NCI-H1105 treated with DMSO at 0.1 percent for 48 hours (cell line): ENCODE results near the gene PARL.

Experiments
- DNase-seq: peaks from one replicate; lab custom pipeline; 2025; lab: John Stamatoyannopoulos, UW

Gene PARL

DNA sequence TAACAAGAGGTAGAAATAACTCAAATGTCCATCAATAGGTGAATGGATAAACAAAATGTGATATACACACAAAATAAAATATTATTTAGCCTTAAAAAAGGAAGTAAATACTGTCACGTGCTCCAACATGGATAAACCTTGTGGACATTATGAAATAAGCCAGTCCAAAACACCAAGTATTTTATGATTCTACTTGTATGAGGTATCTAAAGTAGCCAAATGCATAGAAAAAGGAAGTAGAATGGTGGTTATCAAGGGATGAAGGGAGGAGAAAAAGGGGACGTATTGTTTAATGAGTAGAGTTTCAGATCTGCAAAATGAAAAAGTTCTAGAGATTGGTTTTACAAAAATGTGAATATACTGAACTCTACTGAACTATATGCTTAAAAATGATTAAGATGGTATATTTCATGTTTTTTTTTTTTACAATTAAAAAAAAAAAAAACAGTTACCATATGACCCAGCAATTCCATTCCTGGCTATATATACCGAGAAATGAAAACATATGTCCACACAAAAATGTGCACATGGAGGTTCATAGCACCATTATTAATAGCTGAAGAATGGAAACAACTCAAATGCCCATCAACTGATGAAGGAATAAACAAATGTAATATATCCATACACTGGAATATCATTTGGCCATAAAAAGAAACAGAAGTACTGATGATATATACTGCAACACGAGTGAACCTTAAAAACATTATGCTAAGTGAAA lies 30.2 kb downstream of the PARL start:
- no peak for DNase-seq

DNA sequence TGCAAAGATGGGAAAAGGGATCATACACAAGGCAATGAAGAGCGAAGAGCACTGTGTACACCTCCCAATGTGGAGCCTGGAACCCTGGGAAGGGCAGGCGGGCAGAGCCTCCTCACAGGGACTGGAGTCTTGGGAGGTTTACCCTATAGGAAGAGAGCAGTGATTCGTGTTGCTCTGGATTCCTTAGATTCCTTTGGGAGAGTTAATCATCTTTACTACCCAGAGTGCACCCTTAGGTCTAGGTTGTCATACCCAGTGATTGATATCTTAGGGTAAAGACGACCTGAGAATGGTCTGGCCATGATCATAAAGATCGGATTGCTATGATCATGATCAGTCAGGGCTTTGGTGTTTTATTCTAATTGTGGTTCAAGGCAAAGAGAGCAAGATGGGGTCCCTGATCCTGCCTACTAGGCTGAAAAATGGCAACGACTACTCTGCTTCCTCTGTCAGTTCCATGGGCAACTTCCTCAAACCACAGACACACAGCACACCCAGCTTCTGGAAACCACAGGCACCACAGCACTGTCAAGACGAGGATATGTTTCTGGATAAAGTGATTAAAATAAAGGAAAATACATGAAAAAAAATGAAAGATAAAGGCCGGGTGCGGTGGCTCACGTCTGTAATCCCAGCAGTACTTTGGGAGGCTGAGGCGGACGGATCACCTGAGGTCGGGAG lies 38.9 kb downstream of the PARL start:
- DNase-seq: no peak

DNA sequence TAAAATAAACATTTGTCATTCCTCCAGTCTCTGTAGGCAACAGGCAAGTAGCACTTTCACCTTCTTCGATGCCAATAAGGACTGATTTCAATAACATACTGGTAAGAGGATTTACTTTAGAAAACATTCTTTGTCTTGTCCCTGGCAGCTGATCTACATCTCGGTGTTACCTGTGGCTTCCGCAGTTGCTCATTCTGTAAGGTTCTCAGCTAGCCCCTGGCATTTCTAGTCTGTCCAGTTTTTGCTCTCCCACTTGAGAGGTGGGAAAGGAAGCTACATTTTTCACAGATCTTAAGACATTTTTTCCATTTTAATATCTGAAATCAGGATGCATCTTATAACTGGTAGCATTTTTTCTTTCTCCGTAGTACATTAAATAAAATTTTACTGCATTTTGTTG lies 39.6 kb downstream of the PARL start:
- no peak for DNase-seq

DNA sequence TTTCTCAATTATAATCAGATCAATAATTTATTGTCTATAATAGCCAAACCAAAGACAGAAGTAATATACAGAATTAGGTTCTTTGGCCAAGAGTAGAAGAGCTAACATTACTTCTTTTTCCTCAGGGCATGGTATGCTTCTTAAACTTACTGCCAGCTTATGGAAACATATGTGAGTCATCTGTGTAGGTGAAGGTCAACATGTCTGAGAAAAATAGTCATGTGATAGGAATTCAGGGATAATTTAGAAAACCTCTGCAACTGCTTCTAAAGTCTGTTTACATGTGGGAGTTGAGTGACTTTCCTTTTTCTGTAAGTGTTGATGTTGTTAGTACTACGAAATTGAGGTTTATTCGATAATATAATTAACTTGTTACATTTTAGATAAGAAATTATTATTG lies 40.1 kb downstream of the PARL start:
- DNase-seq: no peak

DNA sequence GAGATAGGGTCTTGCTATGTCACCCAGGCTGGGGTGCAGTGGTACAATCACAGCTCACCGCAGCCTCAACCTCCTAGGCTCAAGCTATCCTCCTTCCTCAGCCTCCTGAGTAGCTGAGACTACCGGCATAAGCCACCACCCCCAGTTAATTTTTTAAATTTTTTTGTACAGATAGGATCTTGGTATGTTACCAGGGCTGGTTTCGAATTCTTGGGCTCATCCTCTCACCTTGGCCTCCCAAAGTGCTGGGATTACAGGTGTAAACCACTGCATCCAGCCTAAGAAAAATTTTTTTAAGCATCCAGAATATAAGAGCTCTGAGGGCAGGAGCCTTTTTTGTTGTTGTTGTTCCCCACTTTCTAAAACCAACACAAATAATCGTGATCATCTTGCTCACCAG lies 44.9 kb downstream of the PARL start:
- DNase-seq: no peak

DNA sequence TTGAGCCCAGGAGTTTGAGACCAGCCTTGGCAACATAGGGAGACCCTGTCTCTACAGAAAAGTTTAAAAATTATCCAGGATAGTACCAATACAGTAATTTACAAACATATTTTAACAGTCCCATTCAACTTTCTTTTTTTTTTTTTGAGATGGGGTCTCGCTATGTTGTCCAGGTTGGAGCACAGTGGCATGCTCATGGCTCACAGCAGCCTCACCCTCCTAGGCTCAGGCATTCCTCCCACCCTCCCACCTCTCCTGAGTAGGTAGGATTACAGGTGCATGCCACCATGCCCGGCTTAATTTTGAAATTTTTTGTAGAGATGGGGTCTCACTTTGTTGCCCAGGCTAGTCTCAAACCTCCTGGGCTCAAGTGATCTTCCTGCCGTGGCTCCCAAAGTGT lies 46.8 kb downstream of the PARL start:
- DNase-seq: no peak

DNA sequence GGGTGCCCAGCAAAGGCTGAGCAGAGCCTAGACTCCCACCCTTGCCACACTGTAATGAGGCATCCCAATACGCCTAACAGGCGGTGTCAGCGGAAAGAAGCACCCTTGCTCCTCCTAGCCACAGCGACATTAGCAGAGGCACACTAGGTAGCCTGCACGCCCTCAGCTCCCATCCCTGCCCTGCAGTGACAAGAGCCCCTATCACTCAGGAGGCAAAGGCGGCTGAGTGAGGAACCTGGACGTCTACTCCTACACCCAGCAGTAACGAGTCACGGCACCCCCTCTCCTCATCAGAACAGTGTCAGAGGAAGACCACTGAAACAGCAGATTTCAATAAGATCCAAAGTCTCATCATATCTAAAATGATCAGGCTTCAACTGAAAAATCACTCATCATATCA lies 47.3 kb downstream of the PARL start:
- no peak for DNase-seq

DNA sequence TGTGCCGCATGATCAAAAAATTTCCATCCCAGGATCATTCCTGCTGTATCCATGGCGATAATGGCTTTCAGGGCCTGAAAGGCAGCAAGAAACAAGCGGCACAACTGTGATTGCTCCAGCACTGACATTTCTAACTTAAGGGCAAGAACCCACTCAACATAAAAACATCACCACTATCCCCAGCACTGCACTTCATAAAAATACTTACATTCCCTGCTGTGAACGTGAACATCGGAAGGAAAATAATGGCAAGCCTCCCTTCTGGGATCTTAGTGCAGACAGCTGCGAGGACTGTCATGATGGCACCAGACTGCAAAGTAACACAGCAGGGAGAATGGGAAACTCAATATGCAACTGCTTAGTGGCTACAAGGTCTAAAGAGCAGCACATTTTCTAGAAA lies 51.2 kb downstream of the PARL start:
- no peak for DNase-seq

DNA sequence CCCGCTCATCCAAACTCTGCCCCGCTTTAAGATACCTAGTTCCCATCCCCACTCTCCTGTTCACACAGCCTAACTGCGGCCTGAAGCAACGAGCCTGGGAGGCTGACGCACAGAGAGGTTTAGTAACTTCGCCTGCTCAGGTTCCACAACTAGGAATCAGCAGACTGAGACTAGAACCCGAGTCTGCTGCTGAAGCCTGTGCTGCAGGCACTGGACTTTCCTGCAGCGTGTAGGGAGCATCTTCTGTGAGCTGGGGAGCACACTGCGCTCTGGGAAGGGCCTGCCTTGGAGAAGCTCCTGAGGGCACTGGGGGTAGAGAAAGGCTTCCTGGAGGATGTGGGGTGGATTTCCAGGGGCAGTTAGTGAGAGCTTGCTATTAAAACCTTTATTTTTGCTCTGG lies 54.5 kb downstream of the PARL start:
- no peak for DNase-seq

DNA sequence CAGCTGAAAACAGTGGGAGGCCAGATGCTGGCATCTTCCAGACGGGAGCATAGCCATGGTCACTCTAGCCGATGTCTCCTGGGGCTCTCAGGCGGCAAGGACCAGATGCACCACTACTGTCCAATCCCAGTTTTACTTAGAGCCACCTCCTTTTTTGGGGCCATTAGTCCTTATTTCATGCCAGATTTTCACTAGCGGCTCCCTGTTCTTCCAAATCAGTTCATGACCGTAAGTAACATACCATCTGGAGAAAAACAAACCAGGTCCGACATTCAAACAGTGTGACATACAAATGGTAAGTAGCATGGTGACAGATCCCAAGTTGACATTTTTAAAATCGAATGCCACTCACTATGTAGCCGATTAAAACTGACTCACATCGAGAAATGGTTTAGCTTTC lies 55.2 kb downstream of the PARL start:
- no peak for DNase-seq

DNA sequence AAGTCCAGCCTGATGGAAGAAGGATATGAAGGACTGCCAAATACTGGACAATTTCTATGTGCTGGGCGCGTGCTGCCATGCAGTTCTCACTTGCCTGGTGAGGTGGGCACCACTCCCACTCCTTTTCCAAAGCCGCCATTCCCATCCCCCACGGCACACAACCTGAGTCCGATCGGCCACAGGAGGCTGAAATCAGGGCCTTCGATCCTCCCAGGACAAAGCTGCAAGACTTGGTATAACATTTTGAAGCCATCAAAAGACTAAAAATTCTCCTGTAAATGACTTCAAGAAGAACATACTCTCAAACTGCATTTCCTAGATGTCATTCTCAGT lies 56.2 kb downstream of the PARL start:
- no peak for DNase-seq

DNA sequence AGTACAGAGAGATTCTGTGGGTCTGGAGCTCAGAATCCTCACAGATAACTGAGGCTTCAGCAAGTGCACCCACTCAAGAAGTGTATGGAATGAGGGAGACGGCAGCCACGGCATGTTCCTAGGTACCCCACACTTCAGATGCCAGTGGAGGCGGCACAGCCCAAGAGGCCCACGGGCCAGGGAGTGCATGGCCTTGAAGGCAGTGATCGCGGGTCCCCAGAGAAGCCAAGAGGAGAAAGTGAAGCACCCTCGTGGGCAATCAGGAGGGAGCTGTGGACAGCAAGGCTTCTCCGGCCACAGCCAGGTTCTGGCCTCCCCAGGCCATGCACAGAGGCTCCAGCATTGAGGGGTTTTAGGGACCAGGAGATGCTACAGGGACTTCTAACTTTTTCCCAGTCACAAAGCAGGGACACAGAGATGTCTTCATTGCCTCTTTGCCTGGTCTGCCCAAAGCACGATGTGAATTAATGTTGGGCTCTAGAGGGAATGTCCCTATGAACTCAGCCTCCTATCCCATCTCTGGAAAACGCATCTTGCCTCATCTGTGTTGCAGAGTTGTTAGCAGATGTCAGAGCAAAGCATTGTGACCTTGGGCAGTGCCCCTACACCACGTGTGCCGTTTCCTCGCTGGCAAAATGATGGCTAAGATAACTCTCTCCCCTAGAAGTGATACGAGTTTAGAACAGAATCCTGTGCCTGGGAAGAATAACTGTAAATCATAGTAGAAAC lies 56.7 kb downstream of the PARL start:
- no peak for DNase-seq

DNA sequence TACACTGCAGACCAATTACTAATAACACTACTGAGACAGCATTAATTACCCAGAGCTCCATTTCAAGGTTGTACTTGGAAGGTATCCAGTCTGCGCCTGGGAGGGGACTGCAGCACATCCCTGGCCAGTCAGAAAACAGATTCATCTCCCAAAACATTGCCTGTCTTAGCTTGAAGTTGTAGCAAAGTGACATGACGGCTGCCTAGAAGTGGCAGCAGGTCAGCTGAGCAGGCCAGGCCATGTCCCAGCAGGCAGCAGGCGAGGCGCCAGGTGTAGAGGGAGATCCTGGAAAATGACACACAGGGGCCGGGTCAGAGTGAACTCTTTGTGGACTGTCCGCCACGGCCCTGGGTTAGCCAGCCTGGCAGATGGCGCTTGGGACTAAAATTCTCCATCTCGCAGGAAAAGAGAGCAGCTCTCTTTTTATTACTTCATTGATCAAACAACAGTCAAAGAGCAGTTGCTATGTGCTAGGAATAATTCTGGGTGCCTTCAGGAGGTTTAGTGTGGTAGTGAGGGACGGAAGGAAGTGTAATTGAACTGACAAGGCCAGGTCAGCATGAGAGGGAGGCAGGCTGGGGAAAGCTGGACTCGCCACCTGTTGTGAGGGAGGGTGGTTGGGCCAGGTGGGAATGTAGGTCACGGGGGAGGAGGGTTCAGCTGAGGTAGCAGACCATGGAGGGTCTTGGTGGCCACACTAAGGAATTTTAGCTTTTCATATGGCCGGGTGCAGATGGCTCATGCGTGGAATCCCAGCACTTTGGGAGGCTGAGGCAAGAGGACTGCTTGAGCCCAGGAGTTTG lies 58.0 kb downstream of the PARL start:
- DNase-seq: peak; percentile 91

DNA sequence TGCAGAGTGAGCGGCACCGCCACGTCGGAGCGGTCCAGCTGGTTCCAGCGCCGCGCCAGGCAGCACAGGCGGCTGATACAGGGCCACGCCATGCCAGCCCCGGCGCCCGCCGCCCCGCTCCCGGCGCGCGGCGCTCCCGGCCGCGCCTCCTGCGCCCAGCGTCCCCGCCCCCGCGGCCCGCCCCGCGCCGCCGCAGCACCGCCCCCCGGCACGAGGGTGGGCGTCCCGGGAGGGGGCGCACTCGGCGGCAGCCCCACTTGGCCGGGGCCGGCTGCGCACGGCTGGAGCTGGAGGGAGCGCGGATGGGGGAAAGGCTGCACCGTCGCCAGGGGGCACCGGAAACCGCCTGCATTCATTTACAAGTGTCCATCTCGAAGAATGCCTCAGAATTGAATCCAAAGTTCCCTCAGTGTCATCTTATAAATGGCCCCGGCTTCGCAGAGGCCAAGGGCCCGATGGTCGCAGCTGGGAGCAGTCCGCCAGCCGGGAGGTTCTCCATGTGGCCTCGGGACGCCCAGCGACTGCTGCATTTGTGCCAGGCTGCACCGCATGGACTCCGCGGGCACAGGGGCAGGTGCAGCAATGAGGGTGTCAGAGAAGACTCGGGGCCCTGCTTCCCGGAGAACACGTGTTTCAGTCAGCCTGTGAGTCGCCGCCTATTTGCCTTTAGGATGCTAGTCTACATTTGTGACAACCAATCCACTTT lies 59.1 kb downstream of the PARL start, which contains the start of gene MAP6D1:
Gene MAP6D1 (minus strand): TSS at position 122 of the 706 bp plus-strand sequence. CDS start 30 bp downstream, at position 92.
- peak; percentile 86 for DNase-seq

DNA sequence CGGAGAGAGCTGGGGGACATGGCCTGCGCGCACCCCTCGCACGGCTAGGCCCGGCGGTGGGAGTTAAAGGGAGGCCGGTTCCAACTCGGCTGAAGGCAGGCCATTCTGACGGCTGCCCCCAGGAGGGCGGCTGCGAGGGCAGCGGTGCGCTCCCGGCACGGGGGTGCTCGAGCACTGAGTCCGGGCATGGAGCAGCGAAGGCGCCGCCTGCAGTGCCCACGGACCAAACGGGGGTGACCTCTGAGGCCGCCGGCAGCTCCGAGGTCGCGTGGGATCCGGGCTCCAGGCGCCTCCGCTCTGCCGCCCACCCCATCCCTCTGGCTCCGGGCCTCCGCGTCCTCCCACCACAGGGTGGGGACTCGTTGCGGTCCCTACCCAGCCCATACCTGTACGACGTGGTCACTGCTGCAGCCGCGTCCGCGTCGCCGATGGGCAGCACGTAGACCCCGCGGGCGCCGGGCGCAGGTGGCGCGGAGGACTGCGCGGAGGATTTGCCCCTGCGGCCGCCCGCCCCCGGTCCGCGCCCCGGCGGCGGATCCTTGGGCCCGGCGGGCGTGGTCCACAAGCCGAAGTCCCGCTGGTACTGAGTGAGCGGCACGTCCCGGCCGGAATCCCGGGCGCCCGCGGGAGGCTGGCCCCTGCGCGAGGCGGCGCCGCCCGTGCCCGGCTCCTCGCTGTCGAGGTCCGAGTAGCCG lies 59.8 kb downstream of the PARL start:
- DNase-seq: peak; percentile 41

DNA sequence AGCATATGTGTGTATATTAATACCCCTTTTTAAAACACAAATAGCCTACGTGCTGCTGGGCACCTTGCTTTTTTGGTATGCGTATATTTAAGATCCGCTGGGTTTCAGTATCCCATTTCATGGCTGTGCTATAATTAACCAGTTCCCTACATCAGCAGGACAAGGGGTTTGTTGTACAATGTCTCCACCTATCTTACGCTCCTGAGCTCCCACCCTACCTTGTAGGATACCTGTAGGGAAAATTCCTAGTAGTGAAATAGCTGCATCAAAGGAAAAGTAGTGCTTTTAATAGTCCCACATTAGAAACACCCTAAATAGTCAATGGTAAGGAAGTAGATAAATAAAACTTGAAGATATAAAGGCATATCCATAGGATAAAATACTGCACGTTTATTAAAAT lies 60.7 kb downstream of the PARL start:
- DNase-seq: peak; percentile 59

DNA sequence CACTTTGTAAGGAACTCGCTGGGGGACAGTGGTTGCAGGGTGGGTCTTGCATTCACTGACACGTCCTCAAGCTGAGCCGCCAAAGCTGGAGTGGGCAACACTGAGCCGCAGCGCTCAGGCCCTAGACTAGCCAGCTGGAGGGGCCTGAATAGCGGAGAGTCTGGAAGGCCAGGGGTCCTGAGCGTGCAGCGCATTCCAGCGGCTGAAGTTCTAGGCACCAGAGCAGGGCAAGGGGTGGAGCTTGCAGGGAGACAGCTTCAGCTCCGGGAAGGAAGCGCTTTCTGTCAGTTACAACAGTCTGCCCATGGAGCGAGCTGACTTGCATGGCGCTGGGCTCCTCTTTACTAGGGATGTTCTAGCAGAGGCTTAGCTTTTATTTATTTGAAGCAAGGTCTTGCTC lies 62.0 kb downstream of the PARL start:
- no peak for DNase-seq

DNA sequence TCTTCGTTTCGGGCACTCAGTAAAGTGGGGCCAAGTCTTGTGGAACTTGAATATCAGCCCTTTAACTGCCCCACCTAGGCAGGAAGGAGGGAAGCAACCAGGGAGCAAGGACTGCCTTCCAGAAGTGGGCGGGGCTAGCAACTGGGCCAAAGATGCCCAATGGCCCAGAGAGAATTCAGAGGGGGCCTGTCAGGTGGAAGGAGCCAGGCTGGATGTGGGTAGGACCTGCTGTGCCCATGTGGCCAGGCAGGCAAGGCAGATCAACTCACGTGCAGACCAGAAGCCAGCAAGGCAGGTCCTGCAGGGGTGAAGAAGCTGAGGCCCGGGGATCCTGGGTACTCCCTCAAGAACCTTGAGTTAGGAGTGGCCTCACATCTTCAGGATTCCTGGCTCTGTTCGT lies 64.8 kb downstream of the PARL start:
- DNase-seq: no peak

DNA sequence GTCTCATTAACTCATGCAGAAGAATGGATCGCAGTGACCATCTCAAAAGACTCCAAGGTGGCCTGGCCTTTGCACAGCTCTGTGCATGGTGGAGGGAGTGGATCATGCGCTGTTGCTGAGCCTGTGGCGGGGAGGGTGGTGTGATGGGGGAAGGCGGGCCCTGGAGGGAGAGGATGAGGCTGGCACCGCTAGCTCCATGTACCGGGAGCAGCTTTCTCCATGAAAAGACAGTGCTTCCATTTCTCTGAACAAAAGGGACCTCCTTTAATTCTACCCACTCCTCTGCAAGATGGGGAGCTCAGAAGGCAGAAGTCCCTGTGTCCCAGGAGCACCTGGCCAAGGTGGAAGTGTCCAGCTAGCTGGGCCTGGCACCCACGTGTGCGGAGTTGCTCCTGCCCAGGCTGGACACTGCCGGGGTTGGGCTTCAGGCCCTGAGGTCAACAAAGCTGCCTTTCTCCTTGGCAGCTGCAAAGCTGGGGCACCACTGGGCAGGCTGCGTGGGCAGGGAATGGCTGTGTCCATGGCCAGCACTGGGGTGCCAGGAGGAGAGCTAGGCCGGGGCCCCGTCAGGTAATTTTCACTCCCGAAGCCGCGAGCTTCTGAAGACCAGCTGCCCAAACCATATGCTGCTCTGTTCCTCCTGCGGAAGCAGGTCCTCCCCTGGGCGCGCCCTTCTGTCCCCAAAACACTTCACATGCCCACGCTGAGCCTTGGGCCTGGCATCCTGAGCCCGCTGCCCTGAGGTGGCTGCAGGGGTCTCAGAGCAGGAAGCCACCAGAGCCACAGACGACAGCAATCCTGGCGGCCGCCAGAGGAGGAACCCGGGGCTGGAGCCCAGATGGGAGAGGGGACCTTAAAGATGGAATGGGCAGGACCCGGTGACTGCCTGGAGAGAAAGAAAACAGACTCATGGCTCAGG lies 65.7 kb downstream of the PARL start:
- DNase-seq: no peak

DNA sequence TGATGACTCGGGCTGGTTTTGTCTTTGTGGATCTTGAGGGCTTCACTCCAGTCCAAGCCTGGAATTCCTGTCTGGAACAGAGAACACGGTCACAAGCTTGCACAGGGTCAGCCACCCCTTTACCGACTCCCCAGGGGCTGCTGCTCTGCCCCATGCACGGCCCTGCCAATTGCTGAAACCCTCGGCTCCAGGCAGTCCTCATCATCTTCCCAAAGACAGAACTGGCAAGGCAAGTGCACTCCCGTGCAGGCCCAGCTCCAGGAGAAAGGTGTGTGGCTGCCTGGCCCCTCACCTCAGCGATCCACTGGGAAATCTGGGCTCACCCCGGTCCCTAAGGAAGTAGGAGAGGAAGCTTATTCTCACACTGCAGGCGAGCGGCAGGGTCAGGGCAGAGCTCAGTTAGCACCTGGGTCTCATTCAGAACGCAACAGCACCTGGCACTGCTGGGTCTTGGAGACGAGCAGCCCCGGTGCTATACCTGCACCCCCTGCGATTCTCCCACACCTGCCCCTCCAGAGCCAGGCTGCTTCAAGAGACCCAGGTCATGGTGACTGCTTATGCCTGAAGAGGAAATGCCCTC lies 66.5 kb downstream of the PARL start:
- no peak for DNase-seq
